Astrocyte (in vitro differentiated cells and primary cell): ENCODE measurements around the gene DNAAF1. TPM values are rescaled to one million over a fixed set of nuclear protein-coding genes. Genes with fewer than 3 reads are reported as not detected.
"Not testable (repeated sequence)": the region's sequence is repeated elsewhere in the genome, so short reads cannot be mapped to it uniquely, and the experiment has no call there.

Experiments
- DNase-seq: peaks from one replicate; pipeline ENCODE4 v3.0.0-alpha.2; 2010; ENCODE audit warnings: low read depth
- FAIRE-seq: peaks from 2 replicates; lab custom pipeline; 2011; peaks lifted over from hg19 to GRCh38; lab: Jason Lieb, UNC
- H2AFZ ChIP-seq: 2 replicates; pipeline ENCODE4 v1.6.0; 2012; ENCODE audit warnings: low read depth, low read length, inconsistent platforms
- H3K27ac ChIP-seq: 2 replicates; pipeline ENCODE4 v1.5.1; 2011; ENCODE audit warnings: low read depth, low read length, inconsistent platforms
- H3K27me3 ChIP-seq: 2 replicates; pipeline ENCODE4 v1.6.0; 2011; ENCODE audit warnings: low read length, inconsistent platforms; ENCODE audit not compliant: insufficient read depth
- H3K36me3 ChIP-seq: 2 replicates; pipeline ENCODE4 v1.5.1; 2011; ENCODE audit warnings: low read length, inconsistent platforms; ENCODE audit not compliant: insufficient read depth
- H3K4me1 ChIP-seq: 2 replicates; pipeline ENCODE4 v1.5.1; 2011; ENCODE audit warnings: low read length, inconsistent platforms; ENCODE audit not compliant: insufficient read depth
- H3K4me2 ChIP-seq: 2 replicates; pipeline ENCODE4 v1.6.0; 2012; ENCODE audit warnings: low read length, inconsistent platforms
- H3K4me3 ChIP-seq: 2 replicates; pipeline ENCODE4 v1.5.1; 2011; ENCODE audit warnings: low read depth, mild to moderate bottlenecking, low read length, inconsistent platforms; ENCODE audit not compliant: insufficient read depth
- H3K79me2 ChIP-seq: 2 replicates; pipeline ENCODE4 v1.6.0; 2012; ENCODE audit warnings: mild to moderate bottlenecking, low read length, inconsistent platforms; ENCODE audit not compliant: insufficient read depth
- H3K9ac ChIP-seq: 2 replicates; pipeline ENCODE4 v1.6.0; 2012; ENCODE audit warnings: mild to moderate bottlenecking, low read length, inconsistent platforms
- H3K9me3 ChIP-seq: 2 replicates; pipeline ENCODE4 v1.5.1; 2012; ENCODE audit warnings: low read depth, mild to moderate bottlenecking, low read length, inconsistent platforms; ENCODE audit not compliant: insufficient read depth
- H4K20me1 ChIP-seq: 2 replicates; pipeline ENCODE4 v1.6.0; 2012; ENCODE audit warnings: low read length, inconsistent platforms; ENCODE audit not compliant: insufficient read depth
- H3K27ac Mint-ChIP-seq: one replicate; pipeline ENCODE4 v1.8.0; 2021; ENCODE audit warnings: mild to moderate bottlenecking, mixed read lengths; ENCODE audit not compliant: unreplicated experiment
- H3K27me3 Mint-ChIP-seq: one replicate; pipeline ENCODE4 v1.8.0; 2021; ENCODE audit warnings: low read depth, mixed read lengths; ENCODE audit not compliant: unreplicated experiment
- H3K36me3 Mint-ChIP-seq: one replicate; pipeline ENCODE4 v1.8.0; 2021; ENCODE audit warnings: low read depth, mixed read lengths; ENCODE audit not compliant: unreplicated experiment
- H3K4me1 Mint-ChIP-seq: one replicate; pipeline ENCODE4 v1.8.0; 2021; ENCODE audit warnings: low read depth, mixed read lengths; ENCODE audit not compliant: unreplicated experiment
- H3K4me3 Mint-ChIP-seq: one replicate; pipeline ENCODE4 v1.8.0; 2021; ENCODE audit warnings: mild to moderate bottlenecking, moderate library complexity, mixed read lengths; ENCODE audit not compliant: unreplicated experiment
- H3K9me3 Mint-ChIP-seq: one replicate; pipeline ENCODE4 v1.8.0; 2021; ENCODE audit warnings: mild to moderate bottlenecking, mixed read lengths; ENCODE audit not compliant: unreplicated experiment
- EZH2 ChIP-seq: IDR thresholded peaks from 2 replicates; pipeline ENCODE4 v1.6.1; 2012; ENCODE audit warnings: mild to moderate bottlenecking, low read length, inconsistent platforms; ENCODE audit not compliant: insufficient read depth
- total RNA-seq: library from RNA; stranded (reverse); gene quantifications from 2 replicates; pipeline ENCODE4 v1.2.1, GENCODE V29; 2021
- TF ChIP-seq, protein P1 (sequence below): IDR thresholded peaks from 2 replicates; pipeline ENCODE4 v1.5.1; 2011; ENCODE audit warnings: low read depth, mild to moderate bottlenecking, inconsistent platforms, low read length, moderate library complexity; ENCODE audit not compliant: insufficient read depth

The DNAAF1 gene
- total RNA-seq, 1 donor from 2014 or later, result 0.30 TPM

GRCh38 chr16:84198401-84198800 is 53.3 kb downstream of the DNAAF1 start:
- Mint-ChIP-seq H3K36me3 (no peaks in the 10 kb centered on the region), H3K9me3 (no peaks in the 10 kb centered on the region), H3K4me1 (no peaks in the 10 kb centered on the region), H3K4me3 (no peak overlapping the region), H3K27me3 (peaks cover 20% of the 10 kb centered on the region), H3K27ac (no peak overlapping the region)
- Histone ChIP-seq H3K9me3 (no peaks in the 10 kb centered on the region), H3K4me1 (peaks cover 4% of the 10 kb centered on the region), H3K36me3 (no peaks in the 10 kb centered on the region), H3K79me2 (no peaks in the 10 kb centered on the region), H3K4me3 (no peak overlapping the region), H2AFZ (no peak overlapping the region), H3K27ac (no peak overlapping the region), H3K4me2 (no peak overlapping the region), H3K27me3 (peaks cover 6% of the 10 kb centered on the region), H4K20me1 (no peaks in the 10 kb centered on the region), H3K9ac (no peak overlapping the region)
- DNase-seq, result peak; percentile 67
- no peak for TF ChIP-seq EZH2
- TF ChIP-seq, protein P1, sequence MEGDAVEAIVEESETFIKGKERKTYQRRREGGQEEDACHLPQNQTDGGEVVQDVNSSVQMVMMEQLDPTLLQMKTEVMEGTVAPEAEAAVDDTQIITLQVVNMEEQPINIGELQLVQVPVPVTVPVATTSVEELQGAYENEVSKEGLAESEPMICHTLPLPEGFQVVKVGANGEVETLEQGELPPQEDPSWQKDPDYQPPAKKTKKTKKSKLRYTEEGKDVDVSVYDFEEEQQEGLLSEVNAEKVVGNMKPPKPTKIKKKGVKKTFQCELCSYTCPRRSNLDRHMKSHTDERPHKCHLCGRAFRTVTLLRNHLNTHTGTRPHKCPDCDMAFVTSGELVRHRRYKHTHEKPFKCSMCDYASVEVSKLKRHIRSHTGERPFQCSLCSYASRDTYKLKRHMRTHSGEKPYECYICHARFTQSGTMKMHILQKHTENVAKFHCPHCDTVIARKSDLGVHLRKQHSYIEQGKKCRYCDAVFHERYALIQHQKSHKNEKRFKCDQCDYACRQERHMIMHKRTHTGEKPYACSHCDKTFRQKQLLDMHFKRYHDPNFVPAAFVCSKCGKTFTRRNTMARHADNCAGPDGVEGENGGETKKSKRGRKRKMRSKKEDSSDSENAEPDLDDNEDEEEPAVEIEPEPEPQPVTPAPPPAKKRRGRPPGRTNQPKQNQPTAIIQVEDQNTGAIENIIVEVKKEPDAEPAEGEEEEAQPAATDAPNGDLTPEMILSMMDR, result no peak
- FAIRE-seq, result no peak

GRCh38 chr16:84199097-84199496 is 54.0 kb downstream of the DNAAF1 start:
- Histone ChIP-seq H3K9me3 (no peaks in the 10 kb centered on the region), H3K9ac (no peak overlapping the region), H3K79me2 (no peaks in the 10 kb centered on the region), H3K27me3 (peaks cover 6% of the 10 kb centered on the region), H3K27ac (no peak overlapping the region), H3K4me1 (peaks cover 4% of the 10 kb centered on the region), H3K4me3 (no peak overlapping the region), H3K4me2 (no peak overlapping the region), H3K36me3 (no peaks in the 10 kb centered on the region), H2AFZ (no peak overlapping the region), H4K20me1 (no peaks in the 10 kb centered on the region)
- TF ChIP-seq, protein P1, result no peak
- no peak for TF ChIP-seq EZH2
- Mint-ChIP-seq H3K27me3 (peaks cover 23% of the 10 kb centered on the region), H3K36me3 (peaks cover 2% of the 10 kb centered on the region), H3K27ac (no peak overlapping the region), H3K4me1 (no peaks in the 10 kb centered on the region), H3K4me3 (no peak overlapping the region), H3K9me3 (peaks cover 2% of the 10 kb centered on the region)
- DNase-seq (no peak), FAIRE-seq (no peak)

GRCh38 chr16:84199861-84200260 is 54.8 kb downstream of the DNAAF1 start:
- H3K4me3 Mint-ChIP-seq, result no peak overlapping the region
- Histone ChIP-seq H3K4me1 (peaks cover 4% of the 10 kb centered on the region), H3K9me3 (no peaks in the 10 kb centered on the region), H3K79me2 (no peaks in the 10 kb centered on the region), H4K20me1 (no peaks in the 10 kb centered on the region), H3K36me3 (no peaks in the 10 kb centered on the region), H2AFZ (no peak overlapping the region), H3K4me3 (no peak overlapping the region), H3K27me3 (peaks cover 6% of the 10 kb centered on the region), H3K9ac (no peak overlapping the region), H3K27ac (no peak overlapping the region), H3K4me2 (no peak overlapping the region)
- peaks cover 2% of the 10 kb centered on the region for H3K9me3 Mint-ChIP-seq
- H3K27me3 Mint-ChIP-seq, result peaks cover 23% of the 10 kb centered on the region
- FAIRE-seq (no peak), DNase-seq (no peak)
- H3K4me1 Mint-ChIP-seq, result no peaks in the 10 kb centered on the region
- H3K27ac Mint-ChIP-seq, result no peak overlapping the region
- TF ChIP-seq, protein P1, result no peak
- TF ChIP-seq EZH2, result no peak
- H3K36me3 Mint-ChIP-seq, result peaks cover 2% of the 10 kb centered on the region

- not testable (repeated sequence) for H3K4me1 ChIP-seq, FAIRE-seq, H3K36me3 Mint-ChIP-seq, H3K4me2 ChIP-seq, H3K4me1 Mint-ChIP-seq, H2AFZ ChIP-seq, H3K27me3 ChIP-seq, H3K9me3 ChIP-seq, H3K79me2 ChIP-seq, H3K36me3 ChIP-seq, H3K27ac ChIP-seq, H3K9me3 Mint-ChIP-seq, H3K4me3 ChIP-seq, H3K9ac ChIP-seq, H4K20me1 ChIP-seq, H3K27ac Mint-ChIP-seq, DNase-seq, H3K4me3 Mint-ChIP-seq
- peaks cover 37% of the 10 kb centered on the region for H3K27me3 Mint-ChIP-seq
Observed at GRCh38 chr16:84204551-84204950, 59.4 kb downstream of the DNAAF1 start.
